SU-DHL-6 (cell line): Measurements from ENCODE around the gene EBP.

ENCODE experiments used
- EZH2phosphoT487 ChIP-seq: fragments of 200-600 bp; sonication (generic), shearing (Covaris generic); conservative IDR thresholded peaks from 2 replicates; pipeline ENCODE4 v1.6.1; 2018; ENCODE audit warnings: mild to moderate bottlenecking, antibody characterized with exemption, low read length, moderate library complexity, mixed read lengths
- TF ChIP-seq, protein P1 (sequence below): fragments of 200-600 bp; sonication (generic); IDR thresholded peaks from one replicate; pipeline ENCODE4 v1.5.1; 2017; ENCODE audit warnings: antibody characterized with exemption, mild to moderate bottlenecking, low read length, moderate library complexity; ENCODE audit not compliant: insufficient read depth, poor library complexity, severe bottlenecking

DNA sequence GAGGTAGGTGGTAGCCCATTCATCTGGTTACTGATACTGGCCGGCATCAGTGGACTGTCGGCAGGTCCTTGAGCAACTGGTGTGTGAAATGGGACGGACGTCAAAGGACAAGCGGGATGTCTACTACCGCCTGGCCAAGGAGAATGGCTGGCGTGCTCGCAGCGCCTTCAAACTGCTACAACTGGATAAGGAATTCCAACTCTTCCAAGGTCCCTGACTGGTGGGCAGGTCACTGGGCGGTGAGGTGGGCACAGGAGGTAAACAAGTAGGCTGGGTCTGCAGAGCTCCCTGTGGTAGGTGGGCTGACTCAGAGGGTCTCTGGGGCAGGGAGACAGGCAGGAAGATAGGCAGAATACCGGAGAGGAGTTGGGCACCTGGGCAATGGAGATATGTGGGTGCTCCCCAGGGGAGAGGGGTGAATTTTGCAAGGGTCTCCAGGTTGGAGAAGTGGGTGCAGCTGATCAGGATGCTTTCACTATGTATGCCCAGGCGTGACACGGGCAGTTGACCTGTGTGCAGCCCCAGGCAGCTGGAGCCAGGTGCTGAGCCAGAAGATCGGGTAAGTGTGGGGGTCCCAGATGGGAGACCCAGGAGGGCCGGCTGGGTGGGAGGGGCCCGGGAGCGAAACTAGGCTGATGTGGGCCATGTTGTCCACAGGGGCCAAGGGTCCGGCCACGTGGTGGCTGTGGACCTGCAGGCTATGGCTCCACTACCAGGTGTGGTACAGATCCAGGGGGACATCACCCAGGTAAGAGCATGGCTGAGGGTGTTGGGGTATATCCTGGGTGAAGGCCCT lies 43.5 kb upstream of the EBP start:
- TF ChIP-seq, protein P1, sequence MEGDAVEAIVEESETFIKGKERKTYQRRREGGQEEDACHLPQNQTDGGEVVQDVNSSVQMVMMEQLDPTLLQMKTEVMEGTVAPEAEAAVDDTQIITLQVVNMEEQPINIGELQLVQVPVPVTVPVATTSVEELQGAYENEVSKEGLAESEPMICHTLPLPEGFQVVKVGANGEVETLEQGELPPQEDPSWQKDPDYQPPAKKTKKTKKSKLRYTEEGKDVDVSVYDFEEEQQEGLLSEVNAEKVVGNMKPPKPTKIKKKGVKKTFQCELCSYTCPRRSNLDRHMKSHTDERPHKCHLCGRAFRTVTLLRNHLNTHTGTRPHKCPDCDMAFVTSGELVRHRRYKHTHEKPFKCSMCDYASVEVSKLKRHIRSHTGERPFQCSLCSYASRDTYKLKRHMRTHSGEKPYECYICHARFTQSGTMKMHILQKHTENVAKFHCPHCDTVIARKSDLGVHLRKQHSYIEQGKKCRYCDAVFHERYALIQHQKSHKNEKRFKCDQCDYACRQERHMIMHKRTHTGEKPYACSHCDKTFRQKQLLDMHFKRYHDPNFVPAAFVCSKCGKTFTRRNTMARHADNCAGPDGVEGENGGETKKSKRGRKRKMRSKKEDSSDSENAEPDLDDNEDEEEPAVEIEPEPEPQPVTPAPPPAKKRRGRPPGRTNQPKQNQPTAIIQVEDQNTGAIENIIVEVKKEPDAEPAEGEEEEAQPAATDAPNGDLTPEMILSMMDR, result no peak
- no peak for TF ChIP-seq EZH2phosphoT487
